GM21737 (cell line): ENCODE data around the gene AMIGO2.

Experiments used
- ATAC-seq: cut with Tn5 transposase; IDR thresholded peaks from one replicate; pipeline ENCODE4 v1.9.1; 2021; ENCODE audit warnings: mild to moderate bottlenecking, moderate library complexity; ENCODE audit not compliant: unreplicated experiment

AMIGO2 gene

DNA sequence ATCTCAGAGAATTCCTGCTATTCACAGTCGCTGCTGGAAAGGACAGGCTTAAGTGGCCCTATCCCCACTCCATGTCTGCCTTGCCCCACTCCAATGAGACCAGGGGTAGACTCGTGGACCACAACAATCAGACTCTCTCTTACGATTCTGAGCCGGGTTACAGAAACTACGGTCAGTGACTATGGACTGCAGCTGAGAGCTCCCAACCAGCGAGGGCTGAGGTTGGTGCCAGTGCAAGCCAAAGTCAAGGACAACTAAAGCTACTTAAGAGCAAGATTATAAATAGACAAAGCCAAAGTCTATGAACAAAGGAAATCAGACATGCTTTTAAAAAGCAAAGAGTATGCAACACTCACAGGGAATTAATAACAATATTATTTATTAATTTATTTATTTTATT is 18.3 kb upstream of the AMIGO2 start:
- no peak for ATAC-seq

GRCh38 chr12:47097276-47097896 is 17.6 kb upstream of the AMIGO2 start:
- no peak for ATAC-seq

GRCh38 chr12:47095446-47096236 is 15.9 kb upstream of the AMIGO2 start:
- no peak for ATAC-seq

- ATAC-seq: no peak
These were observed 15.0 kb upstream of the AMIGO2 start for GRCh38 chr12:47094804-47095203.

- no peak for ATAC-seq
These were observed 11.2 kb upstream of the AMIGO2 start for GRCh38 chr12:47091009-47091408.

GRCh38 chr12:47088021-47088944 is 8.5 kb upstream of the AMIGO2 start:
- no peak for ATAC-seq

GRCh38 chr12:47087088-47087688 is 7.4 kb upstream of the AMIGO2 start:
- no peak for ATAC-seq

GRCh38 chr12:47085815-47086252 is 6.1 kb upstream of the AMIGO2 start:
- no peak for ATAC-seq

GRCh38 chr12:47084172-47084571 is 4.4 kb upstream of the AMIGO2 start:
- ATAC-seq: no peak

DNA sequence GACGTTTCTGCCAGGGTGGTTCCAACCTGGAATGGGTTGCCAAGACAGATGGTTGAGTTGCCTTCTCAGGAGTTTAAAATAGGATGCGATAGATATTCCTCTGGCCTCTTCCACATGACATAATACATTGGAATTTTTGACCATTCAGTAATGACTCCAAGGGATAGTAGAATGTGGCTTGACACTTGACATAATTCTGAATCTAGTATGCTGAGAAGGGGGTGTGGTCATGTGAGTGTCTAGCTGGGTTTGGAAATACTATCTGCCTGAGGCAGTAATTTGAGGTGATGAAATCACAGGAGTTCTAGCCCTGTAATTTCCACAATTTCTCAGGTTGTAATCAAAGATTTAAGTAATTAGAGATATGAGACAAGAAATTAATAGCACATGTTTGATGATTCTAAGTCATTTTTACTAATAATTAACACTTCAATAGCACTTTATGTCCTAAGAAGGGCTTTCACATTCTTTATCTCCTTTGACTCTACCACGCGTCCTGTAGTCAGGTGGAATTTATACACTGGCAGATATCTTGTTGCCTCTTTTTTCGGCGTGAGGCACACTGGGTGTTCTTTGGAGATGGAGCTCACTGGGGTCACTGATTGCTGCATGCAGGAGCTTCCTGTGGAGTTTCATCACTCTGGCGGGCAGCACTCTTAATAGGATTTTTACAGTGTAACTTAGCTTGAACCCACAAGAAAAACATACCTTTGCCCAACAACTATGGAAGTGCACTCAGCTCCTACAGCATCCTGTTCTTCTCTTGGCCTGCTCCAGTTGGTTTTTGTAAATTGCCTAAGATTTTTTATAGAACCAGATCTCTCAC is 3.2 kb upstream of the AMIGO2 start:
- no peak for ATAC-seq

DNA sequence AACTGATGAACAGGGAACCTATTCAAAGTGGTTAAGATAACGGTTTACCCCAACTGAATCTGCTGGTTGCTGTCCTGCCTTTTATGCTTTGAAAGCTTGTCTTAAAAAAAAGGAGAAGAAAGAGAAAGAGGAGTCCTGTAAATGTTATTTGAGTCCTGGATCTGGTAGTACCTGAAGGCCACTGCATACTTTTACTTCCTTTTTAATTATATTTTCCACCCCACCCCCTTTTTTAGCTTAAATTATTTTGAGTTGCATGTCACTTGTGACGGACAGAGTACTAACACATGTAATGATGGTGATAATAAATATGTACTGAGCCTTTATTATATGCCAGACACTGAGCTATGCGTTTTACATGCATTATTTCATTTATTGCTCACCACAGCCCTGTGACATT is 2.5 kb upstream of the AMIGO2 start:
- no peak for ATAC-seq

GRCh38 chr12:47080725-47081502 is 1.2 kb upstream of the AMIGO2 start:
- ATAC-seq: no peak

DNA sequence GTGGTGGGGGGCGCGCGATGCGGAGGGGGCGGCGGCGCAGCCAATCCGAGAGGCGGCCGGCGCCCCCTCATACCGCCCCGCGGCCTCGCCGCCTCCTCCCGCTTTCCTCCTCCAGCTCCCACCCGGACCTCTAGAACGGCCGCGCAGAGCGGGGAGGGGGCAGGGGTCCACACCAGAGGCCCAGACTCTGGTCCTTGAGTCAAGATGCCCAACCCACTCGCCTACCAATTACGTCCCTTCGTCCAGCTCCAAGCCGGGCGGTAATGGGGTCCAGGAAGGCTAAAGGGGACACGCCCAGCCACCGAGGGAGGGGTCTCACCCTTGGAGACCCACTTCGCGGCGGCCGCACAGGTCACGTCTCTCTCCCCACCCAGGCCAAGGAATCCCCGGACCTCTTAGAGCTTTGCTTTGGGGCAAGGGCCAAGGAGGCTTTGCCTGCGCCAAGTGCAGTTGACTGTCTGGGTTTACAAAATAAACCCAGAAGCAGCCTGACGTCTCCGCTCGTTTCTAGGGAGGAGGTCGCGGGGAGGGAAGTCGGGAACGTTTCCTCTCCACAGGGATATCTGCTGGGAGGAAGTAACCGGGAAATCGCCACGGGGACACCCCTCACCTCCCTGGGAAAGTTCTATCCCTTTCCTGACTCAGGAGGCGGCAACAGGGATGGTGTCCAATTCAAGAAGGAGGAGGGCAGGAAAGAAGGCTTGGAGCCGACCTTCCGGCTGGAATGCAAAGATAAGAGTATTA is 394 bp upstream of the AMIGO2 start:
- ATAC-seq: no peak

- ATAC-seq: no peak
These were observed 859 bp downstream of the AMIGO2 start for GRCh38 chr12:47078733-47079467.

- no peak for ATAC-seq
These were observed 1.7 kb downstream of the AMIGO2 start for GRCh38 chr12:47078086-47078395.

DNA sequence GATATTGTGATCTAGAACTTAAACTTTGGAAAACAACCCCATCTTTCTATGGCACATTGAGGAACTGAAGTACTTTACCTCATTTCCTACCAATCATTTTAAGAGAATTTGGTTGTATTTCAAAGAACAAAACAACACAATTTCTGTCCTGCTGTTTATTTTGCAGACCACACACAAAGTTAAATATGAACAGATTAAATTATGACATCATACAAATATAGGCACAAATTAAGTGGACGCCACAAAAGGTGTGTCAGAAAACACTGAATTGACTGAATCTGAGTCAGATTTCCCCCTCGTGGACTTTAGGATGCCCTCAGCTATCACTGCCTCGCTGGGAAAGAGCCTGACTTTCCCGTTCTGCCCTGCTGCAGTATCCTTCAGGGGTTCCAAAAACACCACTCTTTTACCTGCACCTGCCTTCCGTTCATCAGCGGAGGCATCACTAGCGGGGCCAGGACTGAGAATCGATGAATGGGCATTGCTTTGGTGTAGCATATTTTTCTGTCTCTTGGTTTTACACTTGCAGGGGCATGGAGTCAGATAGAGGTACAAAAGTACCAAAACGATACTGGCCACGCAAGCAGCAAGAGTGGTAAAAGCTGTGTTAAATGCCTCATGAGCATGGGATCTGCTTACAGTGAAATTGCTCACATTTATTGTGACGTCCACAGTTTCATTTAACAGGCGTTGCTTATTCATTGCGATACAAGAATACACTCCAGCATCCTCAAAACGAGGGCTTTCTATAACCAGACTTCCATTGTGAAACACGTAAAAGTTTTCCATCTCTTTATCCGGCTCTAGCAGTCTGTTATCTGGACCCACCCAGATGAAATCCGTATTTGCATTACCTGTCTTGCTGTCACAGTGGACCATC is 2.3 kb downstream of the AMIGO2 start:
- no peak for ATAC-seq
